Calu3 (cell line): ENCODE data around the gene SURF6. TPM values are rescaled to one million over a fixed set of nuclear protein-coding genes. Genes with fewer than 3 reads are reported as not detected.
A peak's percentile ranks its signal among the peaks of the same experiment; 100 is the strongest.

ENCODE experiments used
- BruUV-seq: library from RNA; stranded (reverse); fragments of 400-500 nt; replicated peaks from 2 replicates; lab custom pipeline; 2021; lab: Mats Ljungman, UMichigan
- CTCF ChIA-PET: fragments of 300-600 bp; sonication (Branson Sonifier 250); formaldehyde crosslinking; loops from one replicate; lab custom pipeline; 2022; ENCODE audit warnings: antibody characterized with exemption; lab: Charles Lee
- DNase-seq: peaks from one replicate; pipeline ENCODE4 v3.0.0; 2022
- H3K27ac Mint-ChIP-seq: one replicate; pipeline ENCODE4 v1.8.0; 2022; ENCODE audit warnings: mixed read lengths; ENCODE audit not compliant: unreplicated experiment
- H3K27me3 Mint-ChIP-seq: one replicate; pipeline ENCODE4 v1.8.0; 2022; ENCODE audit warnings: mixed read lengths; ENCODE audit not compliant: unreplicated experiment
- H3K36me3 Mint-ChIP-seq: one replicate; pipeline ENCODE4 v1.8.0; 2022; ENCODE audit warnings: mild to moderate bottlenecking, moderate library complexity, mixed read lengths; ENCODE audit not compliant: insufficient read depth, unreplicated experiment
- H3K4me1 Mint-ChIP-seq: one replicate; pipeline ENCODE4 v1.8.0; 2022; ENCODE audit warnings: mild to moderate bottlenecking, low read depth, mixed read lengths; ENCODE audit not compliant: unreplicated experiment
- H3K4me3 Mint-ChIP-seq: one replicate; pipeline ENCODE4 v1.8.0; 2022; ENCODE audit warnings: mild to moderate bottlenecking, low read depth, moderate library complexity, mixed read lengths; ENCODE audit not compliant: unreplicated experiment
- H3K9me3 Mint-ChIP-seq: one replicate; pipeline ENCODE4 v1.8.0; 2022; ENCODE audit warnings: low read depth, mixed read lengths; ENCODE audit not compliant: unreplicated experiment
- CTCF ChIP-seq: fragments of 200-600 bp; IDR thresholded peaks from one replicate; pipeline ENCODE4 v1.8.0; 2022; ENCODE audit warnings: antibody characterized with exemption; ENCODE audit not compliant: unreplicated experiment
- intact Hi-C: fragments of 100-400 bp; cut with micrococcal nuclease; formaldehyde crosslinking; loops from one replicate; pipeline ENCODE4 v1.10.0; 2022; ENCODE audit not compliant: unreplicated experiment
- total RNA-seq: library from RNA; stranded (reverse); gene quantifications from 2 replicates; pipeline ENCODE4 v1.2.3, GENCODE V29; 2022

SURF6 gene
- total RNA-seq, 1 experiment from 2014 or later: 20.4 TPM

- no peaks in the 10 kb centered on the region for H3K27me3 Mint-ChIP-seq
- no peak for DNase-seq
- no peaks in the 10 kb centered on the region for H3K9me3 Mint-ChIP-seq
- H3K36me3 Mint-ChIP-seq: peaks cover 58% of the 10 kb centered on the region
- H3K4me1 Mint-ChIP-seq: peaks cover 15% of the 10 kb centered on the region
- H3K4me3 Mint-ChIP-seq: no peak overlapping the region
- H3K27ac Mint-ChIP-seq: no peak overlapping the region
- CTCF ChIA-PET: no interaction called here
- TF ChIP-seq CTCF: no peak
- no TSS peak for BruUV-seq
- intact Hi-C loops: no loop called here
Measured at GRCh38 chr9:133361507-133362092, 25.6 kb upstream of the SURF6 start.

- no TSS peak for BruUV-seq
- intact Hi-C loops: no loop called here
- H3K27me3 Mint-ChIP-seq: no peaks in the 10 kb centered on the region
- DNase-seq: no peak
- peaks cover 67% of the 10 kb centered on the region for H3K36me3 Mint-ChIP-seq
- no peak overlapping the region for H3K27ac Mint-ChIP-seq
- H3K4me3 Mint-ChIP-seq: no peak overlapping the region
- peaks cover 15% of the 10 kb centered on the region for H3K4me1 Mint-ChIP-seq
- CTCF ChIA-PET: no interaction called here
- no peak for TF ChIP-seq CTCF
- no peaks in the 10 kb centered on the region for H3K9me3 Mint-ChIP-seq
Measured at GRCh38 chr9:133360400-133361393, 24.7 kb upstream of the SURF6 start.

- CTCF ChIA-PET: interaction anchor here (0.6 kb wide), 1 partner anchor 100 kb away, joined by 4 read pairs; the partner anchor contains the start of gene CACFD1
- Mint-ChIP-seq H3K27me3 (no peaks in the 10 kb centered on the region), H3K4me1 (peaks cover 15% of the 10 kb centered on the region), H3K36me3 (peaks cover 73% of the 10 kb centered on the region), H3K4me3 (no peak overlapping the region), H3K27ac (no peak overlapping the region), H3K9me3 (no peaks in the 10 kb centered on the region)
- BruUV-seq: no TSS peak
- intact Hi-C loops: no loop called here
- no peak for TF ChIP-seq CTCF
- DNase-seq: no peak
Measured at GRCh38 chr9:133359399-133360175, 23.6 kb upstream of the SURF6 start.

- CTCF ChIA-PET: no interaction called here
- Mint-ChIP-seq H3K36me3 (peaks cover 72% of the 10 kb centered on the region), H3K27me3 (no peaks in the 10 kb centered on the region), H3K4me1 (peaks cover 23% of the 10 kb centered on the region), H3K4me3 (peak overlapping the region; percentile 78), H3K27ac (no peak overlapping the region), H3K9me3 (no peaks in the 10 kb centered on the region)
- TF ChIP-seq CTCF: no peak
- BruUV-seq: no TSS peak
- intact Hi-C loops: loop anchor here (2.0 kb wide), 1 partner anchor 17 kb away; no protein-coding TSS in a partner anchor
- no peak for DNase-seq
Measured at GRCh38 chr9:133357656-133358055, 21.7 kb upstream of the SURF6 start.
